Mucosa of stomach (tissue), 1 donor: ENCODE measurements around the gene BTBD2.

ENCODE experiments used
- H3K27me3 ChIP-seq: one replicate; pipeline ENCODE4 v1.7.0; 2013; ENCODE audit warnings: mild to moderate bottlenecking, low read length; ENCODE audit not compliant: control insufficient read depth, insufficient read depth
- H3K36me3 ChIP-seq: one replicate; pipeline ENCODE4 v1.7.0; 2013; ENCODE audit warnings: low read length; ENCODE audit not compliant: control insufficient read depth, insufficient read depth
- H3K4me1 ChIP-seq: one replicate; pipeline ENCODE4 v1.7.0; 2013; ENCODE audit warnings: mild to moderate bottlenecking, low read length; ENCODE audit not compliant: control insufficient read depth, insufficient read depth
- H3K4me3 ChIP-seq: one replicate; pipeline ENCODE4 v1.7.0; 2013; ENCODE audit warnings: low read length
- H3K9ac ChIP-seq: one replicate; pipeline ENCODE4 v1.7.0; 2013; ENCODE audit warnings: mild to moderate bottlenecking, low read length, moderate library complexity
- H3K9me3 ChIP-seq: one replicate; pipeline ENCODE4 v1.7.0; 2013; ENCODE audit warnings: mild to moderate bottlenecking, low read length, moderate library complexity; ENCODE audit not compliant: control insufficient read depth
- donor health status: Pancreatic carcinoma.

BTBD2 gene

GRCh38 chr19:1968279-1969175 is 47.0 kb downstream of the BTBD2 start:
- Histone ChIP-seq H3K4me1 (no peaks in the 10 kb centered on the region), H3K4me3 (no peak overlapping the region), H3K36me3 (no peaks in the 10 kb centered on the region), H3K9ac (no peak overlapping the region), H3K27me3 (no peaks in the 10 kb centered on the region), H3K9me3 (no peaks in the 10 kb centered on the region)

GRCh38 chr19:1967087-1967608 is 48.4 kb downstream of the BTBD2 start:
- Histone ChIP-seq H3K9me3 (no peaks in the 10 kb centered on the region), H3K27me3 (no peaks in the 10 kb centered on the region), H3K4me3 (no peak overlapping the region), H3K9ac (no peak overlapping the region), H3K4me1 (no peaks in the 10 kb centered on the region), H3K36me3 (no peaks in the 10 kb centered on the region)

- H3K9ac ChIP-seq, result no peak overlapping the region
- no peaks in the 10 kb centered on the region for H3K9me3 ChIP-seq
- H3K27me3 ChIP-seq, result no peaks in the 10 kb centered on the region
- H3K4me3 ChIP-seq, result no peak overlapping the region
- H3K4me1 ChIP-seq, result no peaks in the 10 kb centered on the region
- no peaks in the 10 kb centered on the region for H3K36me3 ChIP-seq
Measured at GRCh38 chr19:1962674-1963073, 52.8 kb downstream of the BTBD2 start.

- Histone ChIP-seq H3K27me3 (no peaks in the 10 kb centered on the region), H3K4me1 (no peaks in the 10 kb centered on the region), H3K9ac (no peak overlapping the region), H3K36me3 (no peaks in the 10 kb centered on the region), H3K9me3 (no peaks in the 10 kb centered on the region), H3K4me3 (no peak overlapping the region)
Measured at GRCh38 chr19:1961000-1961883, 54.3 kb downstream of the BTBD2 start.

GRCh38 chr19:1959928-1960589 is 55.5 kb downstream of the BTBD2 start:
- no peaks in the 10 kb centered on the region for H3K36me3 ChIP-seq
- no peaks in the 10 kb centered on the region for H3K4me1 ChIP-seq
- no peak overlapping the region for H3K9ac ChIP-seq
- no peak overlapping the region for H3K4me3 ChIP-seq
- no peaks in the 10 kb centered on the region for H3K9me3 ChIP-seq
- H3K27me3 ChIP-seq, result no peaks in the 10 kb centered on the region

GRCh38 chr19:1957562-1958248 is 57.8 kb downstream of the BTBD2 start:
- Histone ChIP-seq H3K27me3 (no peaks in the 10 kb centered on the region), H3K9me3 (no peaks in the 10 kb centered on the region), H3K4me3 (no peak overlapping the region), H3K36me3 (no peaks in the 10 kb centered on the region), H3K9ac (no peak overlapping the region), H3K4me1 (peaks cover 4% of the 10 kb centered on the region)

GRCh38 chr19:1956868-1957492 is 58.5 kb downstream of the BTBD2 start:
- Histone ChIP-seq H3K9me3 (no peaks in the 10 kb centered on the region), H3K4me1 (peaks cover 4% of the 10 kb centered on the region), H3K36me3 (no peaks in the 10 kb centered on the region), H3K27me3 (no peaks in the 10 kb centered on the region), H3K9ac (no peak overlapping the region), H3K4me3 (no peak overlapping the region)

- H3K4me3 ChIP-seq, result no peak overlapping the region
- H3K9me3 ChIP-seq, result no peaks in the 10 kb centered on the region
- H3K4me1 ChIP-seq, result peaks cover 4% of the 10 kb centered on the region
- no peaks in the 10 kb centered on the region for H3K27me3 ChIP-seq
- no peaks in the 10 kb centered on the region for H3K36me3 ChIP-seq
- no peak overlapping the region for H3K9ac ChIP-seq
Measured at GRCh38 chr19:1956122-1956494, 59.4 kb downstream of the BTBD2 start.

GRCh38 chr19:1955171-1956121 is 60.1 kb downstream of the BTBD2 start:
- Histone ChIP-seq H3K36me3 (no peaks in the 10 kb centered on the region), H3K9me3 (no peaks in the 10 kb centered on the region), H3K4me1 (peaks cover 4% of the 10 kb centered on the region), H3K27me3 (no peaks in the 10 kb centered on the region), H3K4me3 (no peak overlapping the region), H3K9ac (no peak overlapping the region)

GRCh38 chr19:1954532-1954933 is 61.0 kb downstream of the BTBD2 start:
- no peaks in the 10 kb centered on the region for H3K36me3 ChIP-seq
- no peak overlapping the region for H3K4me3 ChIP-seq

More at GRCh38 chr19:1954532-1954933, 61.0 kb downstream of the BTBD2 start:
- H3K9ac ChIP-seq, result no peak overlapping the region
- H3K27me3 ChIP-seq, result no peaks in the 10 kb centered on the region
- H3K4me1 ChIP-seq, result peaks cover 4% of the 10 kb centered on the region
- no peaks in the 10 kb centered on the region for H3K9me3 ChIP-seq
